Esophagus muscularis mucosa (tissue), 4 donors: ENCODE results near the gene MREG. TPM values are rescaled to one million over a fixed set of nuclear protein-coding genes. Genes with fewer than 3 reads are reported as not detected.

Experiments
- DNase-seq: peaks from one replicate; pipeline ENCODE4 v3.0.0-alpha.2; 2017; ENCODE audit errors: extremely low spot score
- H3K27ac ChIP-seq, 4 donors: fragments of 200-600 bp; sonication (generic); replicated peaks in 1 of 4; 1 replicate in 3 of 4; 2 replicates in 1 of 4; pipeline ENCODE4 v1.5.1; 2016 to 2019; ENCODE audit warnings: mild to moderate bottlenecking in 1 of 4
- H3K27me3 ChIP-seq, 4 donors: fragments of 200-600 bp; sonication (generic); one replicate each; pipeline versions ENCODE4 v1.5.1 to v1.6.0; 2016 to 2019
- H3K36me3 ChIP-seq, 4 donors: fragments of 200-600 bp; sonication (generic); one replicate each; pipeline ENCODE4 v1.5.1; 2016 to 2019
- H3K4me1 ChIP-seq, 4 donors: fragments of 200-600 bp; sonication (generic); one replicate each; pipeline ENCODE4 v1.5.1; 2016 to 2019
- H3K4me3 ChIP-seq, 4 donors: fragments of 200-600 bp; sonication (generic); 1 replicate in 2 of 4; 2 replicates in 2 of 4; pipeline ENCODE4 v1.5.1; 2016 to 2019; ENCODE audit warnings: mild to moderate bottlenecking in 4 of 4, moderate library complexity in 1 of 4
- H3K9me3 ChIP-seq, 4 donors: fragments of 200-600 bp; sonication (generic); 1 replicate in 3 of 4; 2 replicates in 1 of 4; pipeline ENCODE4 v1.5.1; 2016 to 2019
- CTCF ChIP-seq, 3 experiments: fragments of 200-600 bp in 2 of 3; fragments of 450-650 bp in 1 of 3; sonication (generic) in 2 of 3; IDR thresholded peaks; one replicate each; pipeline ENCODE4 v1.5.1; 2017 to 2019; ENCODE audit warnings: antibody characterized with exemption in 3 of 3, mild to moderate bottlenecking in 2 of 3, moderate library complexity in 1 of 3
- EP300 ChIP-seq: sonication (generic); formaldehyde crosslinking; IDR thresholded peaks from one replicate; pipeline ENCODE4 v1.6.1; 2017; ENCODE audit warnings: antibody characterized with exemption
- POLR2A ChIP-seq: fragments of 450-650 bp; IDR thresholded peaks from one replicate; pipeline ENCODE4 v1.6.1; 2017; ENCODE audit warnings: antibody characterized with exemption, moderate library complexity, mild to moderate bottlenecking, low read depth
- POLR2AphosphoS5 ChIP-seq, 2 donors: sonication (generic); formaldehyde crosslinking; IDR thresholded peaks; one replicate each; pipeline ENCODE4 v1.6.1; 2017; ENCODE audit warnings: antibody characterized with exemption in 2 of 2
- WGBS: methylation state at CpG from one replicate; pipeline ENCODE4 v1.1.5; 2018; 5-methylcytosine and 5-hydroxymethylcytosine counted together
- intact Hi-C: fragments of 100-400 bp; cut with DNase I; formaldehyde crosslinking; loops from one replicate; pipeline ENCODE4 v1.15.1; 2023
- total RNA-seq, 4 donors: library from RNA; depleted of rRNA; stranded (reverse); fragments of >200 nt; gene quantifications; one replicate each; pipeline versions ENCODE4 v1.1.0 to v1.2.1, GENCODE V29; 2016

The MREG gene
- total RNA-seq, 4 donors from 2014 or later: 0.40 to 1.2 (median 0.70) TPM

DNA sequence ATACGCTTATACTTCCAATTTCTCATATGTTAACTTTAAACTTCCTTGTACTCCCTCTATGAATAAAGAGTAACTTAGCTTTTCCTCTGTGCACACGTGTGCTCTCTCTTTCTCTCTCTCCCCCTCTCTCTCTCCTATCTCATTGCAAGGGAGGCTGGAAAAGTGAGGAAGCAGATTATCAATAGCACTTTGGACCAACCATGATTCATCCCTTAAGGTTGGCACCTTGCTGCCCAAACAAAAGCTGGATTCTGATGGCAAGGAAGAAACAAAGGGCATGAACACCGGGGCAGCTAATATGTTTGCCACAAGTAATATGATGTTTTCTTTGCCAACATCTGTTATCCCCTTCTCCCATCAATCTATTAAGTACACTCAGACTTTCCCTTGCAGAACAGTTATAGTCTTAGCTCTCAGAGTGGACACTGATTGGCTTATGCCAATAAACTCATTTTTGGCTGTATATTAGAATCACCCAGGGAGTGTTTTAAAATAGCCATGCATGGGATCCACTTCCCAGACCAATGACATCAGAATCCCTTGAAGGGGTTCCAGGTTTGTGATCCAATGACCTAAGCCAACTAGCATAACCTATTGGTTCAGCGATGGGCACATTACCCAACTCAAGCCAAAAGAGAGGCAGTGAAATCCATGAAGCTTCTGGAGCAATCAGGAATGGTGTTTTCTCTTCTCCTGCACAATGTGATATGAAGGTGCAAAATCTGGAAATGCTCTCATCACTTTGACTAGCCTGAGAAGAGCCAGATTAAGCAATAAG, 60.3 kb downstream of the MREG start:
- H3K4me1 ChIP-seq: no peaks in the 10 kb centered on the region
- no peak overlapping the region for H3K27ac ChIP-seq
- intact Hi-C loops: no loop called here
- H3K9me3 ChIP-seq: no peaks in the 10 kb centered on the region
- H3K27me3 ChIP-seq: no peaks in the 10 kb centered on the region
- TF ChIP-seq CTCF (IDR thresholded peaks at IDR 0.05) (no peak), EP300 (no peak), POLR2AphosphoS5 (IDR thresholded peaks at IDR 0.05) (no peak), POLR2A (no peak)
- H3K36me3 ChIP-seq: no peaks in the 10 kb centered on the region
- DNase-seq: peak; percentile 39
- 84% methylated on average over 4 of the region's 4 CpGs for WGBS
- no peak overlapping the region for H3K4me3 ChIP-seq

DNA sequence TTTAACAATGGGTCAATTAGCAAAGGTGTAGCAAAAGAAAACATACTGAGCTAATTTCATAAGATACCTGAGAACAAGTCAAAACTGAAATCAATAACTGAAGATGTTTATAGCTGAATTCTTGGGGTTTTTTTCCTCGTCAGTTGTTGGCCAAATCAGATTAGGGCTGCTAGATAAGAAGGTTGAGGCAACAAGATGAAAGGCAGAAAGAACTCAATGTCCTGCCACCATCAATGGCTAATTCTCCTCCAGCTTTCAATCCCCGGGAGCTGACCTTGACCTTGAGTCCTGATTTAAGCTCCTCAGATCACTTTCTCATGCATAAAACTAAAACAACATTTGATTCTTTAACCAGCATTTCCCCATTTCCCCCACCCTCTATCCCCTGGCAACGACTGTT, 61.8 kb downstream of the MREG start:
- no peak for TF ChIP-seq POLR2AphosphoS5 (IDR thresholded peaks at IDR 0.05)
- TF ChIP-seq EP300: no peak
- TF ChIP-seq CTCF (IDR thresholded peaks at IDR 0.05): no peak
- no peak for TF ChIP-seq POLR2A
- intact Hi-C loops: no loop called here
- H3K27ac ChIP-seq: no peak overlapping the region
- DNase-seq: no peak
- H3K36me3 ChIP-seq: no peaks in the 10 kb centered on the region
- no peaks in the 10 kb centered on the region for H3K27me3 ChIP-seq
- WGBS: 88% methylated on average over 3 of the region's 3 CpGs
- H3K4me1 ChIP-seq: no peaks in the 10 kb centered on the region
- no peaks in the 10 kb centered on the region for H3K9me3 ChIP-seq
- H3K4me3 ChIP-seq: no peak overlapping the region

- peak; percentile 11 to 35 (median 21) for TF ChIP-seq CTCF (IDR thresholded peaks at IDR 0.05)
- no peak for TF ChIP-seq POLR2A
- 61% methylated on average over 3 of the region's 3 CpGs for WGBS
- no peaks in the 10 kb centered on the region for H3K27me3 ChIP-seq
- DNase-seq: no peak
- H3K4me1 ChIP-seq: no peaks in the 10 kb centered on the region
- H3K27ac ChIP-seq: no peak overlapping the region
- no peaks in the 10 kb centered on the region for H3K9me3 ChIP-seq
- no peak overlapping the region for H3K4me3 ChIP-seq
- peaks cover 0 to 5% (median 0%) of the 10 kb centered on the region in 4 donors for H3K36me3 ChIP-seq
- intact Hi-C loops: no loop called here
These were observed 63.4 kb downstream of the MREG start for GRCh38 chr2:215949991-215950404.

DNA sequence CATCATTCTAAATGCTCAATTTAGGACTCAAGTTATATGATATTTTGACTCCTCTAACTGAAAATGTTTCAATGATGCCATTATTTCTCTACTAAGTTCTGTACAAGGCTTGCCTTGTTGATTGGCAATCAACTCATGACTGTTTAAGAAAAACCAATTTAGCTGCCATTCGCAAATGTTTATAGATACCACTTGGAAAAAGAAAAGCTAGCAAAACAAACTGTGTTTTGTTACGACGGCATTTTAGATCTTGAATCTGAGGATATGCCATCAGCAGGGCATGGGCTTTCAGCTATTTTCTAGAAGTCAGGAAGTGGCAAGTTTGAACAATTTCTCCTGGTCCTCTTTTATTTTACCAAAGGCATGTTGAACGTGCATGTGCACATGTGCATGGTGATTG, 65.3 kb downstream of the MREG start:
- Histone ChIP-seq H3K4me1 (no peaks in the 10 kb centered on the region), H3K27ac (no peak overlapping the region), H3K4me3 (no peak overlapping the region), H3K36me3 (peaks cover 0 to 8% (median 0%) of the 10 kb centered on the region in 4 donors), H3K27me3 (no peaks in the 10 kb centered on the region), H3K9me3 (no peaks in the 10 kb centered on the region)
- DNase-seq: no peak
- TF ChIP-seq POLR2AphosphoS5 (IDR thresholded peaks at IDR 0.05) (no peak), CTCF (IDR thresholded peaks at IDR 0.05) (no peak), POLR2A (no peak), EP300 (no peak)
- intact Hi-C loops: no loop called here
- WGBS: 85% methylated on average over 4 of the region's 4 CpGs

DNA sequence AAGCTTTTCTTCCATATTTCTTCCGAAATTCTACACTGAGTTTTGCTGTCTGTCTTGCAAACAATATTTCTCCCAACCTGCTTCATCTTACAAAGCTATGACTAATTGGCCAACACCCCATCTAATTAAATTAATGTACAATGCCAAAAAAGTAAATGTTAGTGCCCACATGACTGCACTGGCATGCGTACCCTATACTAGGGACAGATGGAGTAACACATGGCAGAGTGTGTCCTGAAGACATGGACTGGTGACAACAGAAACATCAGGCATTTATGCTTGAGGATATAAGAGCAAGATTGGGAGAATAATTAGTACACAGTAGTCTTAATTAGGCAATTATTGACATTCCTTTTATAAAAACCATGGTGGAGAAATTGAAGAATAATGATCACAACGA, 66.8 kb downstream of the MREG start:
- intact Hi-C loops: no loop called here
- TF ChIP-seq CTCF (IDR thresholded peaks at IDR 0.05) (no peak), EP300 (no peak), POLR2A (no peak), POLR2AphosphoS5 (IDR thresholded peaks at IDR 0.05) (no peak)
- Histone ChIP-seq H3K36me3 (peaks cover 0 to 12% (median 0%) of the 10 kb centered on the region in 4 donors), H3K9me3 (no peaks in the 10 kb centered on the region), H3K27ac (no peak overlapping the region), H3K4me1 (no peaks in the 10 kb centered on the region), H3K27me3 (no peaks in the 10 kb centered on the region), H3K4me3 (no peak overlapping the region)
- DNase-seq: no peak
- WGBS: 95% methylated on average over 3 of the region's 3 CpGs
